GM20000 (cell line): ENCODE results near the gene SLC15A3.
A peak's percentile ranks its signal among the peaks of the same experiment; 100 is the strongest.
"Not testable (repeated sequence)": the region's sequence is repeated elsewhere in the genome, so short reads cannot be mapped to it uniquely, and the experiment has no call there.

Source experiments
- DNase-seq: peaks from one replicate; pipeline ENCODE4 v3.0.0; 2012; ENCODE audit warnings: low spot score
- CTCF ChIP-seq: IDR thresholded peaks from 2 replicates; pipeline ENCODE4 v1.5.1; 2012; ENCODE audit warnings: mild to moderate bottlenecking, control low read depth; ENCODE audit errors: extremely low read depth, missing control alignments

Gene SLC15A3

GRCh38 chr11:60977224-60977623, 25.2 kb upstream of the SLC15A3 start:
- no peak for DNase-seq
- no peak for TF ChIP-seq CTCF

- TF ChIP-seq CTCF, result no peak
- no peak for DNase-seq
Measured at GRCh38 chr11:60974726-60975125, 22.8 kb upstream of the SLC15A3 start.

GRCh38 chr11:60974316-60974715, 22.3 kb upstream of the SLC15A3 start:
- not testable (repeated sequence) for DNase-seq

- no peak for TF ChIP-seq CTCF
- no peak for DNase-seq
Measured at GRCh38 chr11:60973699-60974098, 21.7 kb upstream of the SLC15A3 start.

- no peak for TF ChIP-seq CTCF
- no peak for DNase-seq
Measured at GRCh38 chr11:60972182-60973030, 20.4 kb upstream of the SLC15A3 start.

GRCh38 chr11:60971520-60971919, 19.5 kb upstream of the SLC15A3 start, which contains the start of gene CD6:
Gene CD6 (plus strand): TSS chr11:60971680. CDS start chr11:60971866, 186 bp downstream.
- no peak for DNase-seq

GRCh38 chr11:60970890-60971289, 18.9 kb upstream of the SLC15A3 start:
- no peak for TF ChIP-seq CTCF
- no peak for DNase-seq

More at GRCh38 chr11:60971520-60971919, 19.5 kb upstream of the SLC15A3 start, which contains the start of gene CD6:
- TF ChIP-seq CTCF, result no peak

- peak; percentile 77 for TF ChIP-seq CTCF
- peak; percentile 80 for DNase-seq
Measured at GRCh38 chr11:60970369-60970774, 18.4 kb upstream of the SLC15A3 start.
